ENCODE data around the gene SSTR1.

Gene SSTR1

GRCh38 chr14:38206689-38207376, 871 bp upstream of the SSTR1 start:
- Histone ChIP-seq H3K4me1 (ENCODE audit: insufficient read depth, low read length) (no peaks in the 10 kb centered on the region), H2AFZ (ENCODE audit: low read depth, low read length) (no peak overlapping the region), H3K27me3 (ENCODE audit: insufficient read depth, low read length) (peaks cover 47% of the 10 kb centered on the region), H3K4me3 (ENCODE audit: low read length) (no peak overlapping the region), H3K9me3 (ENCODE audit: low read length) (peaks cover 2% of the 10 kb centered on the region), H3K36me3 (ENCODE audit: insufficient read depth, low read length) (no peaks in the 10 kb centered on the region)

DNA sequence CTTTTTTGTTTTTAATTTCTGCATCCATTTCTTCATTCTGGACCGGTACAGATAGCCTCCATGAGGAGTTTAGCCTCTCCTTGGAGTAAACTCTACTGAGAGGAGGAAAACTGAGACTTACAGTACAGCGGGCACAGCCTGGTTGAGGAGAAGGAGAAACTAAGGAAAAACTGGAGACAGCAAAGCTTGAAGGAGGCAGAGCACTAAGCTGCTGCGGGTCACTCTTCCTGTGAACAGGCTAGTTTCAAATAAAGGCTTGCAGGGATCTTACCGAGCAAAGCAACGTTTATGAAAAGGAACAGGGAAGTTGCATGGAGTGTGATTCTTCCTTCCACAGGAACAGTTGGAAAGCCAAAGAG, 348 bp upstream of the SSTR1 start:
- Histone ChIP-seq H3K9me3 (ENCODE audit: low read length) (peaks cover 2% of the 10 kb centered on the region), H3K27me3 (ENCODE audit: insufficient read depth, low read length) (peaks cover 52% of the 10 kb centered on the region), H3K36me3 (ENCODE audit: insufficient read depth, low read length) (no peaks in the 10 kb centered on the region), H3K4me1 (ENCODE audit: insufficient read depth, low read length) (no peaks in the 10 kb centered on the region), H3K4me3 (ENCODE audit: low read length) (no peak overlapping the region), H2AFZ (ENCODE audit: low read depth, low read length) (no peak overlapping the region)

DNA sequence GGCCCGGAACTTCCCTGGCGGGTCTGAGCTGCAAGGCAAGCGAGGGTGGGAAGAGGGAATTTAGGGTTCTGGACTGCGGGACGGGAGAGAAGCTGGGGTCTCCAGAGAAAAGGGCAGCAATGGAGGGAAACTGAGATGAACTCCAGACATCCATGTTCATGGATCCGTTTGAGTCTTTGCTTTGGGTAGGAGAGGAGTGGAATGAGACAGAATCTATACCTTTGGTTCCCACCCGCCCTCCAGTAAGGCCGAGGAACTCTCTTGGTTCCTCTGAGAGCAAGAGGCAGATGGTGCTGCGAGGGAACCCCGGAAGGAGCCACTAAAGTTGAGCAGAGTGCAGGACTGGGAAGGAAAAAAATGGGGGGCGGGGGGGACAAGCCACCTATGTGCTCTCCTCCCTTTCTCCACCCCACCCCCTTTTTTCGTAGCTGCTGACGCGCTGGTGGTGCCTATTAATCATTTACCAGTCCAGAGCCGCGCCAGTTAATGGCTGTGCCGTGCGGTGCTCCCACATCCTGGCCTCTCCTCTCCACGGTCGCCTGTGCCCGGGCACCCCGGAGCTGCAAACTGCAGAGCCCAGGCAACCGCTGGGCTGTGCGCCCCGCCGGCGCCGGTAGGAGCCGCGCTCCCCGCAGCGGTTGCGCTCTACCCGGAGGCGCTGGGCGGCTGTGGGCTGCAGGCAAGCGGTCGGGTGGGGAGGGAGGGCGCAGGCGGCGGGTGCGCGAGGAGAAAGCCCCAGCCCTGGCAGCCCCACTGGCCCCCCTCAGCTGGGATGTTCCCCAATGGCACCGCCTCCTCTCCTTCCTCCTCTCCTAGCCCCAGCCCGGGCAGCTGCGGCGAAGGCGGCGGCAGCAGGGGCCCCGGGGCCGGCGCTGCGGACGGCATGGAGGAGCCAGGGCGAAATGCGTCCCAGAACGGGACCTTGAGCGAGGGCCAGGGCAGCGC, 1.2 kb downstream of the SSTR1 start:
- Histone ChIP-seq H3K9me3 (ENCODE audit: low read length) (peaks cover 2% of the 10 kb centered on the region), H3K27me3 (ENCODE audit: insufficient read depth, low read length) (peaks cover 53% of the 10 kb centered on the region), H3K4me1 (ENCODE audit: insufficient read depth, low read length) (no peaks in the 10 kb centered on the region), H2AFZ (ENCODE audit: low read depth, low read length) (no peak overlapping the region), H3K36me3 (ENCODE audit: insufficient read depth, low read length) (no peaks in the 10 kb centered on the region), H3K4me3 (ENCODE audit: low read length) (no peak overlapping the region)

- no peaks in the 10 kb centered on the region for H3K36me3 ChIP-seq (ENCODE audit: insufficient read depth, low read length)
- peaks cover 2% of the 10 kb centered on the region for H3K9me3 ChIP-seq (ENCODE audit: low read length)
- H3K4me1 ChIP-seq (ENCODE audit: insufficient read depth, low read length) = no peaks in the 10 kb centered on the region
- peaks cover 55% of the 10 kb centered on the region for H3K27me3 ChIP-seq (ENCODE audit: insufficient read depth, low read length)
- H2AFZ ChIP-seq (ENCODE audit: low read depth, low read length) = no peak overlapping the region
- no peak overlapping the region for H3K4me3 ChIP-seq (ENCODE audit: low read length)
Measured at GRCh38 chr14:38209572-38210557, 2.2 kb downstream of the SSTR1 start.

- Histone ChIP-seq H3K36me3 (ENCODE audit: insufficient read depth, low read length) (no peaks in the 10 kb centered on the region), H2AFZ (ENCODE audit: low read depth, low read length) (no peak overlapping the region), H3K27me3 (ENCODE audit: insufficient read depth, low read length) (peaks cover 55% of the 10 kb centered on the region), H3K4me1 (ENCODE audit: insufficient read depth, low read length) (no peaks in the 10 kb centered on the region), H3K9me3 (ENCODE audit: low read length) (peaks cover 2% of the 10 kb centered on the region), H3K4me3 (ENCODE audit: low read length) (no peak overlapping the region)
Measured at GRCh38 chr14:38210587-38211216, 3.0 kb downstream of the SSTR1 start.

- peaks cover 55% of the 10 kb centered on the region for H3K27me3 ChIP-seq (ENCODE audit: insufficient read depth, low read length)
- no peak overlapping the region for H3K4me3 ChIP-seq (ENCODE audit: low read length)
- H3K36me3 ChIP-seq (ENCODE audit: insufficient read depth, low read length) = no peaks in the 10 kb centered on the region
- H2AFZ ChIP-seq (ENCODE audit: low read depth, low read length) = no peak overlapping the region
- no peaks in the 10 kb centered on the region for H3K4me1 ChIP-seq (ENCODE audit: insufficient read depth, low read length)
- H3K9me3 ChIP-seq (ENCODE audit: low read length) = peaks cover 2% of the 10 kb centered on the region
Measured at GRCh38 chr14:38211255-38211735, 3.6 kb downstream of the SSTR1 start.

- Histone ChIP-seq H3K9me3 (ENCODE audit: low read length) (no peaks in the 10 kb centered on the region), H3K4me1 (ENCODE audit: insufficient read depth, low read length) (no peaks in the 10 kb centered on the region), H3K36me3 (ENCODE audit: insufficient read depth, low read length) (no peaks in the 10 kb centered on the region), H3K27me3 (ENCODE audit: insufficient read depth, low read length) (peaks cover 50% of the 10 kb centered on the region), H2AFZ (ENCODE audit: low read depth, low read length) (no peak overlapping the region), H3K4me3 (ENCODE audit: low read length) (no peak overlapping the region)
Measured at GRCh38 chr14:38212111-38212510, 4.4 kb downstream of the SSTR1 start.

DNA sequence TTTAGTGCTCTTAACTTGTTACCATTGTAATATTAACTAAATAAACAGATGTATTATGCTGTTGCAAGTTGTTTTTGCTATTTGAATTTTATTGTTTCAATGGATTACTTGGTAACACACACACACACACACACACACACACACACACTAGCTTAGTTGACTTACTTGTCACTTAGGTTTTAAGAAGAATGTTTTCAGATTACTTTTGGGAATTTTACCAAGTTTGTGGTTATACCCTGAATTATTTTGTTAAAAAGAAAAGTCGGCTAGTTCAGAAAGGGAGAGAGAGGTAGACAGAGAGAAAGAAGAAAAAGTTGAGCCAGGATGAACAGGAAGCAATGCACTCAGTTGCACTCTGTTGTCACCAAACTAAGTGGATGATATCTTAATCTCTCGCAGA, 5.3 kb downstream of the SSTR1 start:
- Histone ChIP-seq H3K27me3 (ENCODE audit: insufficient read depth, low read length) (peaks cover 41% of the 10 kb centered on the region), H2AFZ (ENCODE audit: low read depth, low read length) (no peak overlapping the region), H3K9me3 (ENCODE audit: low read length) (no peaks in the 10 kb centered on the region), H3K36me3 (ENCODE audit: insufficient read depth, low read length) (no peaks in the 10 kb centered on the region), H3K4me1 (ENCODE audit: insufficient read depth, low read length) (no peaks in the 10 kb centered on the region), H3K4me3 (ENCODE audit: low read length) (no peak overlapping the region)

DNA sequence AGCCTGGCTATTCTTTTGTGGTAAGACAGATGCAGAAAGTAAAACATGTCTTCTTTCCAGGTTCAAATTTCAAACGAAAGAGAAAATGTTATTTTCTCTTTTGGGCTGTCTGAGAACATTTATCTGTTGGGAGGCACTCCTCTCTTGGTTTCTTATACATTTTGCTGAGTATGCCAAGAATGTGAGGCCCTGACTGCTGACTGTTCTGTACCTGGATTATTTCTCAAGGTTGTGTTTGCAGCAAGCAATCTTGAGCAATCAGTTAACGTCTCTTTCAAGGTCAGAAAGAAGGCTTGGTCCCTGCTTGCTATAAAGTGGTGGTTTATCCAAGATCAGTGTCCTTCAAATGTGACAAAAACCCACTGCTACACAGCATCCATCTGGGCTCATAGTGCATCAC, 9.8 kb downstream of the SSTR1 start:
- Histone ChIP-seq H3K36me3 (ENCODE audit: insufficient read depth, low read length) (no peaks in the 10 kb centered on the region), H2AFZ (ENCODE audit: low read depth, low read length) (no peak overlapping the region), H3K4me3 (ENCODE audit: low read length) (no peak overlapping the region), H3K27me3 (ENCODE audit: insufficient read depth, low read length) (peaks cover 2% of the 10 kb centered on the region), H3K4me1 (ENCODE audit: insufficient read depth, low read length) (no peaks in the 10 kb centered on the region), H3K9me3 (ENCODE audit: low read length) (no peaks in the 10 kb centered on the region)

GRCh38 chr14:38221077-38221476, 13.4 kb downstream of the SSTR1 start:
- Histone ChIP-seq H3K36me3 (ENCODE audit: insufficient read depth, low read length) (no peaks in the 10 kb centered on the region), H3K4me3 (ENCODE audit: low read length) (no peak overlapping the region), H3K9me3 (ENCODE audit: low read length) (no peaks in the 10 kb centered on the region), H2AFZ (ENCODE audit: low read depth, low read length) (no peak overlapping the region), H3K27me3 (ENCODE audit: insufficient read depth, low read length) (no peaks in the 10 kb centered on the region), H3K4me1 (ENCODE audit: insufficient read depth, low read length) (no peaks in the 10 kb centered on the region)

- H3K27me3 ChIP-seq (ENCODE audit: insufficient read depth, low read length) = no peaks in the 10 kb centered on the region
- no peak overlapping the region for H3K4me3 ChIP-seq (ENCODE audit: low read length)
- no peaks in the 10 kb centered on the region for H3K4me1 ChIP-seq (ENCODE audit: insufficient read depth, low read length)
- no peaks in the 10 kb centered on the region for H3K36me3 ChIP-seq (ENCODE audit: insufficient read depth, low read length)
- H3K9me3 ChIP-seq (ENCODE audit: low read length) = no peaks in the 10 kb centered on the region
- H2AFZ ChIP-seq (ENCODE audit: low read depth, low read length) = no peak overlapping the region
Measured at GRCh38 chr14:38224338-38224737, 16.6 kb downstream of the SSTR1 start.

DNA sequence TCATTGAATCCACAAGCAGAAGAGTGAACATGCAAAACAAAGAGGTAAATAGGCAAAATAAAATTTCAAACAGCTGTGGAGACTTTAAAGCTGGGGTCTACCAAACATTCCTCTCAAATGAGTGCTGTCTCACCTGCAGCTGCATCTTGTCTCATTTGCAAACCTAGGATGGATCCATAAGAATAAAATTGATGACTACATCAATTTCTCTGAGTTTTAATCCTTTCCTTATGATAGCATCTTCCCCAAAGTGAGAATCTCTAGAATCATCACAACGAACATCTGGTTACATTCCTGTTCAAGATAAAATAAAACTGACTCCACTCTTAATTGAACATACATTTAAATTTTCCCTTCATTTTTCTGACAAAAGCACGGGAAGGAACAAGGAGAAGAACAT, 18.2 kb downstream of the SSTR1 start:
- no peaks in the 10 kb centered on the region for H3K27me3 ChIP-seq (ENCODE audit: insufficient read depth, low read length)
- H2AFZ ChIP-seq (ENCODE audit: low read depth, low read length) = no peak overlapping the region
- H3K4me1 ChIP-seq (ENCODE audit: insufficient read depth, low read length) = no peaks in the 10 kb centered on the region
- H3K36me3 ChIP-seq (ENCODE audit: insufficient read depth, low read length) = no peaks in the 10 kb centered on the region
- H3K9me3 ChIP-seq (ENCODE audit: low read length) = no peaks in the 10 kb centered on the region
- H3K4me3 ChIP-seq (ENCODE audit: low read length) = no peak overlapping the region

Measured in neuron (in vitro differentiated cells).